MCF 10A (cell line): ENCODE results near the gene HPS3. TPM values are rescaled to one million over a fixed set of nuclear protein-coding genes. Genes with fewer than 3 reads are reported as not detected.

ENCODE experiments used
- BruUV-seq: library from RNA; stranded (reverse); fragments of 400-500 nt; replicated peaks from 2 replicates; lab custom pipeline; 2021; lab: Mats Ljungman, UMichigan
- CTCF ChIA-PET: fragments of 300-600 bp; sonication (Branson Sonifier 250); formaldehyde crosslinking; extraction: SDS; loops from one replicate; lab custom pipeline; 2021; ENCODE audit warnings: antibody characterized with exemption, inconsistent platforms; lab: Yijun Ruan, JAX
- POLR2A ChIA-PET: fragments of 300-600, 350-650 bp; sonication (Branson Sonifier 250); formaldehyde crosslinking; extraction: SDS; loops from one replicate; lab custom pipeline; 2020; ENCODE audit warnings: antibody characterized with exemption, inconsistent platforms; lab: Yijun Ruan, JAX
- DNase-seq: peaks from one replicate; pipeline ENCODE4 v3.0.0-alpha.2; 2018; ENCODE audit not compliant: unreplicated experiment
- H3K27ac Mint-ChIP-seq: one replicate; pipeline ENCODE4 v1.8.0; 2022; ENCODE audit warnings: mild to moderate bottlenecking, low read depth, mixed read lengths; ENCODE audit not compliant: unreplicated experiment
- H3K27me3 Mint-ChIP-seq: one replicate; pipeline ENCODE4 v1.8.0; 2022; ENCODE audit warnings: mixed read lengths; ENCODE audit not compliant: insufficient read depth, unreplicated experiment
- H3K36me3 Mint-ChIP-seq: one replicate; pipeline ENCODE4 v1.8.0; 2022; ENCODE audit warnings: mild to moderate bottlenecking, moderate library complexity, mixed read lengths; ENCODE audit not compliant: insufficient read depth, unreplicated experiment
- H3K4me1 Mint-ChIP-seq: one replicate; pipeline ENCODE4 v1.8.0; 2022; ENCODE audit warnings: mixed read lengths; ENCODE audit not compliant: insufficient read depth, unreplicated experiment
- H3K4me3 Mint-ChIP-seq: one replicate; pipeline ENCODE4 v1.8.0; 2022; ENCODE audit warnings: mild to moderate bottlenecking, moderate library complexity, mixed read lengths; ENCODE audit not compliant: unreplicated experiment
- H3K9me3 Mint-ChIP-seq: one replicate; pipeline ENCODE4 v1.8.0; 2022; ENCODE audit warnings: mixed read lengths; ENCODE audit not compliant: unreplicated experiment
- CTCF ChIP-seq: fragments of 200-600 bp; IDR thresholded peaks from one replicate; pipeline ENCODE4 v1.8.0; 2022; ENCODE audit warnings: antibody characterized with exemption, mild to moderate bottlenecking; ENCODE audit not compliant: unreplicated experiment
- intact Hi-C: fragments of 100-400 bp; cut with micrococcal nuclease; formaldehyde crosslinking; loops from 2 replicates; pipeline ENCODE4 v1.14.1; 2022
- total RNA-seq: library from RNA; stranded (reverse); gene quantifications from 2 replicates; pipeline ENCODE4 v1.2.3, GENCODE V29; 2022

The HPS3 gene
- total RNA-seq, 1 experiment from 2014 or later: 7.7 TPM

GRCh38 chr3:149167898-149168297, 38.5 kb downstream of the HPS3 start:
- BruUV-seq: no TSS peak
- intact Hi-C loops: no loop called here
- Mint-ChIP-seq H3K4me3 (no peak overlapping the region), H3K27ac (no peak overlapping the region), H3K9me3 (no peaks in the 10 kb centered on the region), H3K36me3 (peaks cover 51% of the 10 kb centered on the region), H3K4me1 (no peaks in the 10 kb centered on the region), H3K27me3 (no peaks in the 10 kb centered on the region)
- no peak for DNase-seq
- no peak for TF ChIP-seq CTCF
- POLR2A ChIA-PET: interaction anchor here (0.6 kb wide), 1 partner anchor 154 kb away, joined by 3 read pairs; no protein-coding TSS in a partner anchor
- CTCF ChIA-PET: no interaction called here

- Mint-ChIP-seq H3K27me3 (no peaks in the 10 kb centered on the region), H3K27ac (no peak overlapping the region), H3K4me1 (peaks cover 5% of the 10 kb centered on the region), H3K9me3 (no peaks in the 10 kb centered on the region), H3K4me3 (no peak overlapping the region), H3K36me3 (peaks cover 41% of the 10 kb centered on the region)
- BruUV-seq: no TSS peak
- intact Hi-C loops: no loop called here
- no peak for DNase-seq
- TF ChIP-seq CTCF: no peak
- POLR2A ChIA-PET: no interaction called here
- CTCF ChIA-PET: interaction anchor here (0.8 kb wide), 1 partner anchor 13 kb away, joined by 3 read pairs; no protein-coding TSS in a partner anchor
Observed at GRCh38 chr3:149170672-149171071, 41.2 kb downstream of the HPS3 start.

GRCh38 chr3:149174901-149175300, 45.5 kb downstream of the HPS3 start:
- H3K36me3 Mint-ChIP-seq: peaks cover 26% of the 10 kb centered on the region
- no peaks in the 10 kb centered on the region for H3K27me3 Mint-ChIP-seq
- H3K4me3 Mint-ChIP-seq: no peak overlapping the region
- no peak for TF ChIP-seq CTCF
- no peak for DNase-seq
- CTCF ChIA-PET: no interaction called here
- no TSS peak for BruUV-seq
- intact Hi-C loops: no loop called here
- H3K4me1 Mint-ChIP-seq: peaks cover 11% of the 10 kb centered on the region
- H3K27ac Mint-ChIP-seq: no peak overlapping the region
- POLR2A ChIA-PET: interaction anchor here (0.7 kb wide), 1 partner anchor 98 kb away, joined by 3 read pairs; no protein-coding TSS in a partner anchor
- peaks cover 6% of the 10 kb centered on the region for H3K9me3 Mint-ChIP-seq

GRCh38 chr3:149177122-149177521, 47.7 kb downstream of the HPS3 start:
- H3K9me3 Mint-ChIP-seq: peaks cover 6% of the 10 kb centered on the region
- ChIA-PET POLR2A (interaction anchor here (1.1 to 4.4 kb wide), 3 partner anchors 15 to 47 kb away, joined by 3 to 38 read pairs (median 4); partner anchors contain the start of gene HPS3), CTCF (interaction anchor here (0.9 to 1.0 kb wide), 2 partner anchors 8 to 60 kb away, joined by 3 read pairs; no protein-coding TSS in a partner anchor)
- no peak overlapping the region for H3K27ac Mint-ChIP-seq
- peaks cover 11% of the 10 kb centered on the region for H3K4me1 Mint-ChIP-seq
- H3K27me3 Mint-ChIP-seq: no peaks in the 10 kb centered on the region
- H3K36me3 Mint-ChIP-seq: peaks cover 14% of the 10 kb centered on the region
- TF ChIP-seq CTCF: no peak
- no TSS peak for BruUV-seq
- DNase-seq: no peak
- no peak overlapping the region for H3K4me3 Mint-ChIP-seq
- intact Hi-C loops: no loop called here
